22Rv1 (cell line): ENCODE results near the gene TSPAN9.

ENCODE experiments used
- ZFX ChIP-seq: fragments of 450-650 bp; IDR thresholded peaks from 2 replicates; pipeline ENCODE4 v1.6.1; 2017; ENCODE audit warnings: antibody characterized with exemption, borderline replicate concordance
- TF ChIP-seq, protein P1 (sequence below): fragments of 450-650 bp; IDR thresholded peaks from 2 replicates; pipeline ENCODE4 v1.5.1; 2017; ENCODE audit warnings: mild to moderate bottlenecking

DNA sequence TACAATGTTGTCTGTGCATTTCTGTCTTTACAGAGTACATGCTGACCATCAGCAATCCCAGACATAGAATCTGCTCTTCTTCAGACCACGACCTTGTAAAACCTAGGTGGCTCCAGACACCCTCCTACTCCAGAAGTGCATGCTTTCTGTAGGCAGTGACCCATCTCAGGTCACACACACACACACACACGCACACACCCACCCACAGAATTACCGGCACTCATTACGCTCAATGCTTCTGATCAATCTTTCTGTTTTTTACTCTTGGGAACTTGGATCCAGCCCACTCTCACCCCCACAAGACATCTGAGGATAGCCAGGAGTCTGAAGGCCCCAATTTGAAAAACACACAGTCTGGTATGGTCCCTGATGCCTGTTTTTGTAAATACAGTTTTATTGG, 7.5 kb upstream of the TSPAN9 start:
- TF ChIP-seq, protein P1, sequence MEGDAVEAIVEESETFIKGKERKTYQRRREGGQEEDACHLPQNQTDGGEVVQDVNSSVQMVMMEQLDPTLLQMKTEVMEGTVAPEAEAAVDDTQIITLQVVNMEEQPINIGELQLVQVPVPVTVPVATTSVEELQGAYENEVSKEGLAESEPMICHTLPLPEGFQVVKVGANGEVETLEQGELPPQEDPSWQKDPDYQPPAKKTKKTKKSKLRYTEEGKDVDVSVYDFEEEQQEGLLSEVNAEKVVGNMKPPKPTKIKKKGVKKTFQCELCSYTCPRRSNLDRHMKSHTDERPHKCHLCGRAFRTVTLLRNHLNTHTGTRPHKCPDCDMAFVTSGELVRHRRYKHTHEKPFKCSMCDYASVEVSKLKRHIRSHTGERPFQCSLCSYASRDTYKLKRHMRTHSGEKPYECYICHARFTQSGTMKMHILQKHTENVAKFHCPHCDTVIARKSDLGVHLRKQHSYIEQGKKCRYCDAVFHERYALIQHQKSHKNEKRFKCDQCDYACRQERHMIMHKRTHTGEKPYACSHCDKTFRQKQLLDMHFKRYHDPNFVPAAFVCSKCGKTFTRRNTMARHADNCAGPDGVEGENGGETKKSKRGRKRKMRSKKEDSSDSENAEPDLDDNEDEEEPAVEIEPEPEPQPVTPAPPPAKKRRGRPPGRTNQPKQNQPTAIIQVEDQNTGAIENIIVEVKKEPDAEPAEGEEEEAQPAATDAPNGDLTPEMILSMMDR: no peak
- TF ChIP-seq ZFX: no peak
